ENCODE results near the gene HMGXB4.

Gene HMGXB4

DNA sequence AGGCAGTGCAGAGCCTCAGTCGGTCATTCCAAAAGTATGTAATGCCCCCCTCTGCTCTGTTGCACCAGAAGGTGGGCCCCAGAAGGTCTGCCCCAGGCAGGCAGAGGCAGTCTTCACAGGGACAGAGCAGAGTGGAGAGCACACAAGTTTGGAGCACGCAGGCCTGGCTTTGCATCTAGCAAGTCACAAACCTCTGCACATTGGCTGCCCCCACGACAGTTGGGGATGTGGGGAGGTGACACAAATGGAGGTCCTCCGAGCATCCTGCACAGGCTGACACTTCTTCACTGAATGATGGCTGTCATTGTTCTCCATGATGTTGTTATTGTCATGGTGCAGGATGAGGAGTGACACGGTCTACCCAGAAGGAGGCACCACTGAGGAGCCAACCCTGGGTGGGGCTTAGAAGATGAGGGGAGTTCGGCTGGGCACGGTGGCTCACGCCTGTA, 54.3 kb downstream of the HMGXB4 start:
- no peak for DNase-seq

GRCh38 chr22:35312198-35313059, 55.1 kb downstream of the HMGXB4 start:
- peak; percentile 86 for DNase-seq

GRCh38 chr22:35313311-35314121, 56.2 kb downstream of the HMGXB4 start:
- DNase-seq, result no peak

DNA sequence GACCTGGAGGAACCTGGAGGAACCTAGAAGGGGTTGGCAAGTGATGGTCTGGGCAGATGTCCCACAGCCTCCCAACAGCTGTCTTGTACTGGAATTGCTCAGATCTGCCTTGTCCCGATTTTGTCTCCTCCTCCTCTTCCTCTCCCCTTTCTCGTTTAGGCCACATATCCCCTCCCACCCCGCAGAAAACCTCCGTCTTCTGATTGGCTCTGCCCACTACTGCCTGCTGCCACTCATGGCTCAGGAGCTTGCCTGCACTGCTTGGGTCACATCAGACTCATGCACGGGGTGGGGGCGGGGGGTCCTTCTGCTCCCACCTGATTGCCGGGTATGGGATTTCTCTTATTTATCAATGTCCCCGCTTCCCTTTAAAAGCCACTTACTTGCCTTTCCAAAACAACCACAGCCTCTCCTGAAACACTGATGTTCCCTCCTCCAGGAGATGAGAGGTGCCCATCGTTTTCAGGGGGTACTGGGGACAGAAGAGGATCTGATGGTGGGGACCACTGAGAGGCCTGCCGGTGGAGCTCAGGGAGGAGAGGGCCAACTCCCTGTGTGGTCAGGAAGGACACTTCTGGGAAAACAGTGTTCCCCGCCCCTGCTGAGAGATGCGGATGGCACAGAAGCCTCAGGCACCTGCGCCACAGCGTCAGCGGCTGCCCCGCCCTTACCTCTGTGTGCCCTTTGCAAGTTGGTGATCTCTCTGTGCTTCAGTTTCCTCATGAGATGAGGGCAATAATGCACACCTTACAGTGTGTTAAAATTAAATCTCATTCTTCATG, 57.1 kb downstream of the HMGXB4 start:
- no peak for DNase-seq

DNA sequence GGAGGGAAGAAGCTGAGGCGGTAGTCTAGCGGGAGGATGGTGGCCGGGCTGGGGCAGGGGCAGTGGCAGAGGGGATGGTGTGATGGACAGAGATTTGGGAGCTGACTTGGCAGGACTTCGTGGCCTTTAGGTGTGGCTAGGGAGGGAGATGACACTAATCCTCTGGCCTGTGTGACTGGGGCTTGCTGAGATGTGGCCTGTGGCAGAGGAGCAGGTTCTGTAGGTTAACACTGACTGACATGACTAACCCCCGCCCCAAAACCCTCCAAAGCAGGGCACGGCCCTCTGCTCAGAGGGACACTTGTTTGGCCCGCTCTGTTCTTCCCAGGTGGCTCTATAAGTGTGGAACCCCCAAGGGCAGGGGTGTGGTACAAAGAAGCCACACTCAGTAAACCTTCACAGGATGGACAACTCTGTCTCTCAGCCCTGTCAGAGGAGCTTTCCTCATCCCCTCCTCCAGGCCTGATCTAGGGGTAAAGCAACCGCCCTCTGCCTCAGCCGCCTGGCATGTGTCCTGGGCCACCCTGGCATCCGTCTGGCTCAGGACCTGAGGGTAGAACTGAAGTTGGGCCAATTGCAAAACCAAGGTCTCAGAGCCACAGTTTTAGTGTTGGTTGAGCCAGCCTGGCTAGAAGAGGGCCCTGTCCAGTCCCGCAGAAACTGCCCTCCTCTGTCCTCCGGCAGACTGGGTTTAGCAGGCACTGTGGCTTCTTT, 58.0 kb downstream of the HMGXB4 start:
- DNase-seq, result no peak

- no peak for DNase-seq
Measured at GRCh38 chr22:35315855-35316745, 58.8 kb downstream of the HMGXB4 start.

GRCh38 chr22:35316751-35317150, 59.5 kb downstream of the HMGXB4 start:
- no peak for DNase-seq

DNA sequence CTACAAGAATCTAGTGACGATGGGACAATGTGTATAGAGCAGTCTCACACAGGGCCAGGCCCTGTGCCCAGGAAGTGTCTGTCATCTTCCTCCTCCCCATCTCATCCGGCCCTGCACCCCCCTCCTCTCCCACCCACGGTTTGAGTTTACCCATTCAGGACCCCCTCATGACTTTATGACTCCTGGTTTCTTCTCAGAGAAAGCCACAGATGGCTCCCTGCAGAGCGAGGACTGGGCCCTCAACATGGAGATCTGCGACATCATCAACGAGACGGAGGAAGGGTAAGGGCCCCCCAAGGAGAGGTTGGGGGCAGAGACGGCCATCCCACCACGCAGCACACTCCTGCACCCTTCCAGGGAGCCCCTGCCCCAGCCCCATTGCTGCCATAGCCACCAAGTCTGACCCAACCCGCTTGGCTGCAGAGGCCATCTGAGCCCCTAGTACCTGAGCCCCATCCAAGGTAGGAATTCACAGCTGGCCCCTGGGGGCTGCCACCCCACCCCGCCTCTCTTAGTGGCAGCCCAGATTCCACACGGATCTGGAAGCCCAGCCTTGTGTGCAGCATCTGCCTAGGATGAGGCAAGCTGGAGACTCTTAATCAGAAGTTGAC, 60.5 kb downstream of the HMGXB4 start:
- no peak for DNase-seq

- no peak for DNase-seq
Measured at GRCh38 chr22:35318346-35319215, 61.3 kb downstream of the HMGXB4 start.

- DNase-seq, result no peak
Measured at GRCh38 chr22:35319244-35319985, 62.1 kb downstream of the HMGXB4 start.

GRCh38 chr22:35322126-35322525, 64.8 kb downstream of the HMGXB4 start:
- no peak for DNase-seq

DNA sequence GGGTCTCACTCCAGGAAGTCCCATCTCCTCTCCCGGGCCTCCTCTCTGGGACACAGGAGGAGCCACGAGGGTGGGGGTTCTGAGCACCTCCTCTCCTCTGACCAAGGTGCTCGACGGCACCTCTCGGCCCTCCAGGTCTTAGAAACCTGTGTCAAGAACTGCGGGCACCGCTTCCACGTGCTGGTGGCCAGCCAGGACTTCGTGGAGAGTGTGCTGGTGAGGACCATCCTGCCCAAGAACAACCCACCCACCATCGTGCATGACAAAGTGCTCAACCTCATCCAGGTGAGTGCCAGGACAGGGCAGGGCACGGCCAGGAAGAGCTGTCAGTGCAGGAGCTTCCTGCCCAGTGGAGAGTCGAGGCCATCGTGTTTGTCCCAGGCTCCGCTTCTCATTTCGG, 65.6 kb downstream of the HMGXB4 start:
- DNase-seq, result no peak

GRCh38 chr22:35323305-35323704, 66.0 kb downstream of the HMGXB4 start:
- no peak for DNase-seq

DNA sequence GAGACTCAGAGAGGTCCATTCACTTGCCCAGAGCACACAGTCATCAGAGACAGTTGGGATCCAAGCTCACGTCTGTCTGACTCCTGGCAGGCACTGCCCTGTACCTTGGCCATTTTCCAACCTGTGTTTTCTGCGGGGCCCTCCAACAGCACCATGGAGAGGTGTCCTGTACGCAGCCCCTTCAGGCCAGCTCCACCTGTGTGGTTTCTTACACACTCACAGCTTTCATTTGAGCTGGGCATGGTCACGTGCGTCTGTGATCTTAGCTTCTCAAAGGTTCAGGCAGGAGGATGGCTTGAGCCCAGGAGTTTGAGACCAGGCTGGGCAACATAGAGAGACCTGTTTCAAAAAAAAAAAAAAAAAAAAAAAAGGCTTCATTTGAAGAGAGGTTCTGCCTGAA, 66.8 kb downstream of the HMGXB4 start:
- DNase-seq, result no peak

DNA sequence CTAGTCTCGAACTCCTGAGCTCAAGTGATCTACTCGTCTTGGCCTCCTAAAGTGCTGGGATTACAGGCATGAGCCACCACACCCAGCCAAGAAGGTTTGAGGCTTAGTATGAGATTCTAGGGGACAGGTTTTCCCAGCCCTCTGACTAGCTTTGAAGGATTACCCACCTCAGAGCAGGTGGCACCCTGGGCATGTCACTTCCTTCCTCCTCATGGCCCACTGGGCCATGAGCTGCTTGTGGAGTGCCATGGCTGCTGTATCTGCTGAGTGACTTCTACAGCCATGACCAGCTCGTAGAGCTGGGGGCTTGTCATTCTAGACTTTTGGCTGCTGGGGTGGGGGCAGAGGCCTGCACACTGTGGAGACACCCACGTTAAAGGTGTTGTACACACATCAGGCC, 67.5 kb downstream of the HMGXB4 start:
- DNase-seq, result no peak

- DNase-seq, result no peak
Measured at GRCh38 chr22:35325209-35325608, 67.9 kb downstream of the HMGXB4 start.

DNA sequence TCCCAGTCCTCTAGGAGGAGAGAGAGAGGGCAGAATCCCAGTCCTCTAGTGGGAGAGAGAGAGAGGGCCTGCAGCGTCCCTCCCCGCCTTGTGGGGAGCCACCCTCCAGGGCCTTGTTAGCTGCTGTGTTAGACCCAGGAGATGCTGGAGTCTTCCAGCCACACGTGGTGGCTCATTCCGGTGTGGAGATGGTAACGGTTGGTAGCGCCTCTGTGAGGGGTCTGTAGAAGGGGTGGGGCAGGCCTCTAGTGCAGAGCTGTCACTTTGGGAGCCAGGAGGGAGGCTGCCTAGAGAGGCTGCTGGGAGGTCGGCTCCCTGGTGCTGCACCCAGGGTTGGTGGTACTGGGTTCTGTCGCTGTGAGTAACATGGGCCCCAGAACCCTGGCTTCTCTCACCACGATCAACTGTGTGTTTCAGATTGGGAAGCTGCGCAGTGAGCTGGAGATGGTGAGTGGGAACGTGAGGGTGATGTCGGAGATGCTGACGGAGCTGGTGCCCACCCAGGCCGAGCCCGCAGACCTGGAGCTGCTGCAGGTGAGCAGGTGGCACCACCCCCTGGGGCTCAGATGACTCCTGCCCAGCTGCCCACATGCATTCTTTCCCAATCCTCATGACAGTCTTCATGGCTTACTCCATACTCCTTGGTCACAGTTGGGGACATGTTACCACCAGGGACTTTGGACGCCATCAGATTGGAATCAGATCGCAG, 69.7 kb downstream of the HMGXB4 start:
- no peak for DNase-seq

GRCh38 chr22:35327690-35328471, 70.6 kb downstream of the HMGXB4 start:
- no peak for DNase-seq
